DOHH2 (cell line): Measurements from ENCODE around the gene ZAR1.
A peak's percentile ranks its signal among the peaks of the same experiment; 100 is the strongest.

Experiments
- H3F3A ChIP-seq: fragments of 200-600 bp; sonication (generic), shearing (Covaris generic); 2 replicates; pipeline ENCODE4 v1.6.0; 2016; ENCODE audit warnings: antibody characterized with exemption, mild to moderate bottlenecking; ENCODE audit not compliant: control insufficient read depth, insufficient read depth
- H3K27ac ChIP-seq: fragments of 200-600 bp; sonication (generic); 2 replicates; pipeline ENCODE4 v1.5.1; 2014; ENCODE audit warnings: low read depth, mild to moderate bottlenecking, low read length, moderate library complexity
- H3K27me3 ChIP-seq: fragments of 200-600 bp; sonication (generic); 2 replicates; pipeline ENCODE4 v1.6.1; 2014; ENCODE audit warnings: mild to moderate bottlenecking, low read length, mixed read lengths; ENCODE audit not compliant: control insufficient read depth
- H3K36me3 ChIP-seq: fragments of 200-600 bp; sonication (generic); 2 replicates; pipeline ENCODE4 v1.6.1; 2014; ENCODE audit warnings: mild to moderate bottlenecking, low read length, moderate library complexity, mixed read lengths; ENCODE audit not compliant: control insufficient read depth
- H3K4me1 ChIP-seq: fragments of 200-600 bp; sonication (generic); 2 replicates; pipeline ENCODE4 v1.6.1; 2014; ENCODE audit warnings: mild to moderate bottlenecking, low read length, mixed read lengths; ENCODE audit not compliant: control insufficient read depth
- H3K4me2 ChIP-seq: fragments of 200-600 bp; sonication (generic); 2 replicates; pipeline ENCODE4 v1.6.0; 2014; ENCODE audit warnings: mild to moderate bottlenecking, low read length, moderate library complexity
- H3K4me3 ChIP-seq: fragments of 200-600 bp; sonication (generic); 2 replicates; pipeline ENCODE4 v1.5.1; 2014; ENCODE audit warnings: mild to moderate bottlenecking, low read length, mixed read lengths
- H3K79me2 ChIP-seq: fragments of 200-600 bp; sonication (generic); 2 replicates; pipeline ENCODE4 v1.6.1; 2014; ENCODE audit warnings: mild to moderate bottlenecking, low read length, mixed read lengths; ENCODE audit not compliant: control insufficient read depth
- H3K9me2 ChIP-seq: fragments of 200-600 bp; sonication (generic); replicated peaks from 2 replicates; pipeline ENCODE4 v1.6.1; 2014; ENCODE audit warnings: mild to moderate bottlenecking, low read length, mixed read lengths; ENCODE audit not compliant: control insufficient read depth
- H3K9me3 ChIP-seq: fragments of 200-600 bp; sonication (generic); 2 replicates; pipeline ENCODE4 v1.6.1; 2014; ENCODE audit warnings: antibody characterized with exemption, low read length, mixed read lengths; ENCODE audit not compliant: control insufficient read depth, insufficient read depth
- H4K20me1 ChIP-seq: fragments of 200-600 bp; sonication (generic); 2 replicates; pipeline ENCODE4 v1.6.0; 2014; ENCODE audit warnings: low read depth, mild to moderate bottlenecking, antibody characterized with exemption, low read length, moderate library complexity; ENCODE audit not compliant: control insufficient read depth, insufficient read depth
- CTCF ChIP-seq: fragments of 200-600 bp; sonication (generic); IDR thresholded peaks from one replicate; pipeline ENCODE4 v1.5.1; 2014; ENCODE audit warnings: antibody characterized with exemption, mild to moderate bottlenecking, low read depth, low read length; ENCODE audit not compliant: poor library complexity, severe bottlenecking
- EZH2phosphoT487 ChIP-seq: fragments of 200-600 bp; sonication (generic); IDR thresholded peaks from 2 replicates; pipeline ENCODE4 v1.6.1; 2017; ENCODE audit warnings: borderline replicate concordance, mild to moderate bottlenecking, antibody characterized with exemption, low read length, moderate library complexity, mixed read lengths

The ZAR1 gene

GRCh38 chr4:48467891-48468290, 22.2 kb upstream of the ZAR1 start:
- Histone ChIP-seq H3K4me1 (peaks cover 9% of the 10 kb centered on the region), H3K9me2 (0 out of 2 replicates have a peak, but pooled peaks cover under 1% of the 10 kb centered on the region), H3K36me3 (no peaks in the 10 kb centered on the region), H3K4me3 (no peak overlapping the region), H3K27me3 (no peaks in the 10 kb centered on the region), H3K79me2 (no peaks in the 10 kb centered on the region), H4K20me1 (no peaks in the 10 kb centered on the region), H3K4me2 (peak overlapping the region; percentile 24; the same call in 1 of the 2 replicates), H3F3A (no peaks in the 10 kb centered on the region), H3K9me3 (no peaks in the 10 kb centered on the region), H3K27ac (no peak overlapping the region)
- no peak for TF ChIP-seq EZH2phosphoT487
- no peak for TF ChIP-seq CTCF

- Histone ChIP-seq H3K4me2 (no peak overlapping the region), H3K4me3 (no peak overlapping the region), H4K20me1 (no peaks in the 10 kb centered on the region), H3K79me2 (no peaks in the 10 kb centered on the region), H3K27me3 (no peaks in the 10 kb centered on the region), H3K36me3 (no peaks in the 10 kb centered on the region), H3K9me3 (no peaks in the 10 kb centered on the region), H3K27ac (no peak overlapping the region), H3F3A (no peaks in the 10 kb centered on the region), H3K4me1 (peaks cover 9% of the 10 kb centered on the region), H3K9me2 (0 out of 2 replicates have a peak, but pooled peaks cover 2% of the 10 kb centered on the region)
- TF ChIP-seq EZH2phosphoT487 (no peak), CTCF (no peak)
These were observed 19.9 kb upstream of the ZAR1 start for GRCh38 chr4:48470137-48470536.

GRCh38 chr4:48470570-48470969, 19.5 kb upstream of the ZAR1 start:
- no peak overlapping the region for H3K4me3 ChIP-seq
- no peaks in the 10 kb centered on the region for H4K20me1 ChIP-seq
- H3K4me1 ChIP-seq: peaks cover 9% of the 10 kb centered on the region
- no peaks in the 10 kb centered on the region for H3K36me3 ChIP-seq
- no peaks in the 10 kb centered on the region for H3K27me3 ChIP-seq
- no peaks in the 10 kb centered on the region for H3K79me2 ChIP-seq
- H3K9me3 ChIP-seq: no peaks in the 10 kb centered on the region
- no peak overlapping the region for H3K4me2 ChIP-seq
- TF ChIP-seq CTCF (no peak), EZH2phosphoT487 (no peak)
- no peaks in the 10 kb centered on the region for H3F3A ChIP-seq
- no peak overlapping the region for H3K27ac ChIP-seq
- H3K9me2 ChIP-seq: 0 out of 2 replicates have a peak, but pooled peaks cover 2% of the 10 kb centered on the region

- Histone ChIP-seq H4K20me1 (no peaks in the 10 kb centered on the region), H3K9me2 (0 out of 2 replicates have a peak, but pooled peaks cover 2% of the 10 kb centered on the region), H3K9me3 (no peaks in the 10 kb centered on the region), H3K4me1 (peaks cover 2% of the 10 kb centered on the region), H3K4me2 (no peak overlapping the region), H3F3A (no peaks in the 10 kb centered on the region), H3K36me3 (no peaks in the 10 kb centered on the region), H3K79me2 (no peaks in the 10 kb centered on the region), H3K4me3 (no peak overlapping the region), H3K27ac (no peak overlapping the region), H3K27me3 (no peaks in the 10 kb centered on the region)
- TF ChIP-seq CTCF (no peak), EZH2phosphoT487 (no peak)
These were observed 17.3 kb upstream of the ZAR1 start for GRCh38 chr4:48472794-48473193.
